HepG2 (cell line): ENCODE results near the gene RPS8.

Experiments used
- HOXA3 ChIP-seq: sonication (generic); formaldehyde crosslinking; IDR thresholded peaks from 2 replicates; pipeline ENCODE4 v1.5.0; 2020; ENCODE audit warnings: missing genetic modification reagents
- HOXA7 ChIP-seq: sonication (generic); formaldehyde crosslinking; IDR thresholded peaks from 2 replicates; pipeline ENCODE4 v1.8.1; 2022; ENCODE audit warnings: mild to moderate bottlenecking, missing genetic modification reagents, moderate library complexity
- POLR2AphosphoS5 ChIP-seq: IDR thresholded peaks from 2 replicates; pipeline ENCODE4 v1.6.1; 2012; ENCODE audit warnings: low read depth, low read length

DNA sequence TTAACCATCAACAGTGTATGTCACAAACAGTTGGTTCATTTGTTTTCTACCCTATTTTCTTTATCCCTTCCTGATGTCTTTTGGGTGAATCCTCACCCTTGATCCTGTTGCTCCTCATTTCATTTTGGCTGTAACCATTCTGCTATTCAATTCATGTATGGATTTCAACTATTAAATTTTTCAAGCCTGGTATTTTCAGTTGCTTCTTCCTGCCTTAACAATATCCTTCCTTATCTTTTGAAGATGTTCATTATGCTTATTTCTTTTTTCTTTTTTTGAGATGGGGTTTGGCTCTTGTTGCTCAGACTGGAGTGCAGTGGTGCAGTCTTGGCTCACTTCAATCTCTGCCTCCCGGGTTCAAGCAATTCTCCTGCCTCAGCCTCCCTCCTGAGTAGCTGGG, 41.6 kb upstream of the RPS8 start:
- TF ChIP-seq HOXA3 (CRISPR knock-in tag): no peak
- TF ChIP-seq POLR2AphosphoS5: no peak
- no peak for TF ChIP-seq HOXA7 (CRISPR knock-in tag)
